Pancreas (tissue), 10 donors: ENCODE measurements around the gene KAT6B. TPM values are rescaled to one million over a fixed set of nuclear protein-coding genes. Genes with fewer than 3 reads are reported as not detected.

Source experiments
- ATAC-seq, 4 donors: fragments of 200-7000 bp; cut with Tn5 transposase; one replicate each; pipeline versions ENCODE4 v1.8.0 to v1.9.1; 2020; ENCODE audit warnings: mild to moderate bottlenecking in 4 of 4, moderate library complexity in 4 of 4
- DNase-seq, 6 donors: peaks; one replicate each; pipeline ENCODE4 v3.0.0-alpha.2; 2020
- FAIRE-seq: peaks from 2 replicates; lab custom pipeline; 2012; peaks lifted over from hg19 to GRCh38; lab: Jason Lieb, UNC
- H3K27ac ChIP-seq, 4 donors: fragments of 200-600 bp; sonication (generic); 1 replicate in 3 of 4; 2 replicates in 1 of 4; pipeline versions ENCODE4 v1.5.0 to v1.8.0; 2020
- H3K27me3 ChIP-seq, 4 donors: fragments of 200-600 bp; one replicate each; pipeline ENCODE4 v1.8.0; 2021
- H3K36me3 ChIP-seq, 3 donors: fragments of 200-600 bp; sonication (generic) in 1 of 3; one replicate each; pipeline versions ENCODE4 v1.5.0 to v1.8.0; 2020 to 2021
- H3K4me1 ChIP-seq, 3 donors: fragments of 200-600 bp; one replicate each; pipeline ENCODE4 v1.8.0; 2021
- H3K4me3 ChIP-seq, 4 donors: fragments of 200-600 bp; sonication (generic) in 2 of 4; one replicate each; pipeline versions ENCODE4 v1.5.0 to v1.8.0; 2020 to 2021
- H3K9me3 ChIP-seq, 4 donors: fragments of 200-600 bp; one replicate each; pipeline ENCODE4 v1.8.0; 2021
- CTCF ChIP-seq, 4 donors: fragments of 200-600 bp; sonication (generic) in 3 of 4; IDR thresholded peaks; one replicate each; pipeline versions ENCODE4 v1.5.0 to v1.8.0; 2021; ENCODE audit warnings: antibody characterized with exemption in 4 of 4
- WGBS, 2 donors: extraction: QIAGEN DNeasy Blood & Tissue Kit; methylation state at CpG; one replicate each; pipeline ENCODE4 v1.1.7; 2013; 5-methylcytosine and 5-hydroxymethylcytosine counted together
- intact Hi-C, 3 donors: fragments of 100-400 bp; cut with DNase I; formaldehyde crosslinking; loops; one replicate each; pipeline versions ENCODE4 v1.11.1 to v1.14.2; 2022
- polyA plus RNA-seq, 2 donors: library from polyadenylated mRNA; stranded (reverse); fragments of 200-250 nt; gene quantifications; one replicate each; pipeline ENCODE4 v1.2.3, GENCODE V29; 2013
- total RNA-seq, 6 donors: library from RNA; stranded (reverse); fragmentation: NEBNext Ultra II Directional in 4 of 6; extraction: Animal tissue kit (Norgen Biotek cat#: 25700) in 4 of 6; gene quantifications; one replicate each; pipeline versions ENCODE4 v1.2.1 to v1.2.4, GENCODE V29; 2021 to 2023
- donor health status: healthy with polysubstance abuse.
- donor health status: DM: no; HTN: no; CAD: no; lungs with moderate emphysema.
- donor health status: DM: no; HTN: no; CAD: no.
- donor health status: control.
- donor health status: control.
- donor health status: Bipolar disorder and iron deficiency.
- donor health status: DM: yes; HTN: yes; CAD: no.
- donor health status: DM: no; HTN: no; CAD: no.
- donor health status: DM: no; HTN: no; CAD: no.
- donor health status: DM: yes; HTN: yes; CAD: no.

Gene KAT6B
- total and polyA plus RNA-seq, 8 donors: 7.6 to 28.6 (median 18.1) TPM

GRCh38 chr10:74957285-74957961 is 131.0 kb downstream of the KAT6B start:
- H3K36me3 ChIP-seq: no peaks in the 10 kb centered on the region
- H3K4me1 ChIP-seq: peaks cover 5 to 31% (median 29%) of the 10 kb centered on the region in 3 donors
- no peaks in the 10 kb centered on the region for H3K27me3 ChIP-seq
- H3K4me3 ChIP-seq: no peak overlapping the region
- no peak for TF ChIP-seq CTCF (IDR thresholded peaks at IDR 0.05)
- WGBS, 2 donors: 5 to 8% methylated on average over 9 of the region's 9 CpGs
- ATAC-seq (peak in 2 of 4 donors; percentile 47 to 55), FAIRE-seq (no peak), DNase-seq (no peak)
- no peaks in the 10 kb centered on the region for H3K9me3 ChIP-seq
- no peak overlapping the region for H3K27ac ChIP-seq
- intact Hi-C loops: no loop called here

- no peak for TF ChIP-seq CTCF (IDR thresholded peaks at IDR 0.05)
- H3K27me3 ChIP-seq: no peaks in the 10 kb centered on the region
- DNase-seq: no peak
- H3K36me3 ChIP-seq: no peaks in the 10 kb centered on the region
- no peaks in the 10 kb centered on the region for H3K9me3 ChIP-seq
- 96 to 99% methylated on average over 3 of the region's 3 CpGs for WGBS, 2 donors
- no peak for ATAC-seq
- H3K4me1 ChIP-seq: peaks cover 5 to 31% (median 29%) of the 10 kb centered on the region in 3 donors
- intact Hi-C loops: no loop called here
- FAIRE-seq: no peak
- H3K4me3 ChIP-seq: no peak overlapping the region
- H3K27ac ChIP-seq: no peak overlapping the region
Measured at GRCh38 chr10:74958316-74958715, 131.9 kb downstream of the KAT6B start.

- peak in 1 of 4 donors; percentile 25 for ATAC-seq
- Histone ChIP-seq H3K36me3 (no peaks in the 10 kb centered on the region), H3K4me3 (no peak overlapping the region), H3K27ac (no peak overlapping the region), H3K27me3 (no peaks in the 10 kb centered on the region), H3K9me3 (no peaks in the 10 kb centered on the region), H3K4me1 (peaks cover 5 to 31% (median 29%) of the 10 kb centered on the region in 3 donors)
- DNase-seq: no peak
- no peak for FAIRE-seq
- intact Hi-C loops: no loop called here
- TF ChIP-seq CTCF (IDR thresholded peaks at IDR 0.05): no peak
- WGBS, 2 donors: 29 to 38% methylated on average over 2 of the region's 2 CpGs
Measured at GRCh38 chr10:74960670-74961069, 134.3 kb downstream of the KAT6B start.

GRCh38 chr10:74962517-74962916 is 136.1 kb downstream of the KAT6B start:
- intact Hi-C loops: no loop called here

More at GRCh38 chr10:74962517-74962916, 136.1 kb downstream of the KAT6B start:
- no peaks in the 10 kb centered on the region for H3K27me3 ChIP-seq
- peaks cover 0 to 30% (median 20%) of the 10 kb centered on the region in 3 donors for H3K4me1 ChIP-seq
- no peak for TF ChIP-seq CTCF (IDR thresholded peaks at IDR 0.05)
- WGBS, 2 donors: 83 to 85% methylated on average over 4 of the region's 4 CpGs
- no peak overlapping the region for H3K4me3 ChIP-seq
- H3K27ac ChIP-seq: no peak overlapping the region
- no peaks in the 10 kb centered on the region for H3K36me3 ChIP-seq
- ATAC-seq (no peak), FAIRE-seq (no peak), DNase-seq (no peak)
- no peaks in the 10 kb centered on the region for H3K9me3 ChIP-seq
